Measurements from ENCODE around the gene OR11G2.

DNA sequence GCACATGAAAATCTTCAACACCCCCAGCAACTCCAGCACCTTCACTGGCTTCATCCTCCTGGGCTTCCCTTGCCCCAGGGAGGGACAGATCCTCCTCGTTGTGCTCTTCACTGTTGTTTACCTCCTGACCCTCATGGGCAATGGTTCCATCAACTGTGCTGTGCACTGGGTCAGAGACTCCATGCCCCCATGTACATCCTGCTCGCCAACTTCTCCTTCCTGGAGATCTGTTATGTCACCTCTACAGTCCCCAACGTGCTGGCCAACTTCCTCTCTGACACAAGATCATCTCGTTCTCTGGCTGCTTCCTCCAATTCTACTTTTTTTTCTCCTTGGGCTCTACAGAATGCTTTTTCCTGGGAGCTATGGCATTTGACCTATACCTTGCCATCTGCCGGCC, 11.5 kb upstream of the OR11G2 start:
- TF ChIP-seq SP1 (IDR thresholded peaks at IDR 0.05) (no peak), FOXM1 (IDR thresholded peaks at IDR 0.05; ENCODE audit: borderline replicate concordance) (no peak), BHLHE40 (IDR thresholded peaks at IDR 0.05; ENCODE audit: borderline replicate concordance) (no peak), SUZ12 (IDR thresholded peaks at IDR 0.05) (no peak), ZNF384 (IDR thresholded peaks at IDR 0.05) (no peak), L3MBTL2 (conservative IDR thresholded peaks at IDR 0.05) (no peak), LEF1 (IDR thresholded peaks at IDR 0.05; ENCODE audit: borderline replicate concordance) (no peak), ELF4 (IDR thresholded peaks at IDR 0.05) (no peak), HDGF (IDR thresholded peaks at IDR 0.05; ENCODE audit: borderline replicate concordance) (no peak), ARNT (IDR thresholded peaks at IDR 0.05) (no peak), FOXK2 (IDR thresholded peaks at IDR 0.05) (no peak), FOXA1 (IDR thresholded peaks at IDR 0.05) (no peak)

All from HEK293T (cell line).